RCC 7860 (cell line): ENCODE measurements around the gene SLC2A8.

Experiments used
- DNase-seq: peaks from one replicate; pipeline ENCODE4 v3.0.0-alpha.2; 2015; ENCODE audit warnings: low spot score
- FAIRE-seq: peaks from 2 replicates; lab custom pipeline; 2012; peaks lifted over from hg19 to GRCh38; lab: Jason Lieb, UNC

Gene SLC2A8

DNA sequence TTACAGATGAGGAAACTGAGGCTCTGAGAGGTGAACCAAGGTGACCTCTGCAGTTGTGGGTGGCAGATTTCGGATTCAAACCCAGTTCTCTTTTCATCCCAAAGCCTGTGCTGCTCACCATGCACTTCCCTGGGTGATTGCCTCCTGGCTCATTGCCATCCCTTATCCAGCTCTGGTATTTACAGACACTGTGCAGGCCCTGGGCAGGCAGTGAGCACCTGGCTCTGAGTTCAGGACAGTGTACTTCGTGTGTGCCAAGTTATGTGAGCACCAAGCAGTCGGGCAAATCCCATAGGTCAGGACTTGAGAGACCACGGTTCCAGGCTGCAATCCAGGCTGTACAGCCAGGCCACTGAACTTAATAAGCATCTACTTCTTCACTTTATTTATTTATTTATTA is 55.7 kb downstream of the SLC2A8 start:
- DNase-seq (no peak), FAIRE-seq (no peak)

DNA sequence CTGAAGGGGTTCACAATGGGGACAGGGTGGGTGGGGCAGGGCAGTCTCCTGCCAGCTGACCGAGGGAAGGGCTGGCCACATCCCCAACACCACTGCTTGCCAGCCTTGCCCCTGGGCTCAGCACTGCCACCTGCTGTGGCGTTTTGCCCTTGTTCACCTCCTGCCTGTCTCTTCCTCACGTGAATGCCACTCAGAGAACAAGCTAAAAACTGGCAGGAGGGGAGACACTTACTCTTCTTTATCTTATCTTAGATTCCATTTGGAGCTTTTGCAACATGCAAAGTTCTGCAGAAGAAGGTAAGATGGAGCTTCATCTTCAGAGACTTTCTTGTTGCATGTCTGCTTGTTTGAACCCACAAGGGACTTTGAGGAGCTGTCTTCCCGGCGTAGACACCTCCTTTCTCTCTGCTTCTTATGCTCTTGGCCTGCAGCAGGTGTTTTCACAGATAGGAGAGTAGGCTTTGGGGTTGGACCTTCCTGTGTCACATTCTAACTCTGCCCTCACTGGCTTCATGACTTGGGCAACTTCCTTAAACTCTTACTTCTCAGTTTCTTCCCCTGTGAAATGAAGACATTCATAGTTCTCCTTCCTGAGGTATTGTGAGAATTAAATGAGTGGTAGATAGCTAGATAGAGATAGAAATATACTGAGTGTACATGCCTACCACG is 58.5 kb downstream of the SLC2A8 start:
- FAIRE-seq = no peak
- DNase-seq = no peak

DNA sequence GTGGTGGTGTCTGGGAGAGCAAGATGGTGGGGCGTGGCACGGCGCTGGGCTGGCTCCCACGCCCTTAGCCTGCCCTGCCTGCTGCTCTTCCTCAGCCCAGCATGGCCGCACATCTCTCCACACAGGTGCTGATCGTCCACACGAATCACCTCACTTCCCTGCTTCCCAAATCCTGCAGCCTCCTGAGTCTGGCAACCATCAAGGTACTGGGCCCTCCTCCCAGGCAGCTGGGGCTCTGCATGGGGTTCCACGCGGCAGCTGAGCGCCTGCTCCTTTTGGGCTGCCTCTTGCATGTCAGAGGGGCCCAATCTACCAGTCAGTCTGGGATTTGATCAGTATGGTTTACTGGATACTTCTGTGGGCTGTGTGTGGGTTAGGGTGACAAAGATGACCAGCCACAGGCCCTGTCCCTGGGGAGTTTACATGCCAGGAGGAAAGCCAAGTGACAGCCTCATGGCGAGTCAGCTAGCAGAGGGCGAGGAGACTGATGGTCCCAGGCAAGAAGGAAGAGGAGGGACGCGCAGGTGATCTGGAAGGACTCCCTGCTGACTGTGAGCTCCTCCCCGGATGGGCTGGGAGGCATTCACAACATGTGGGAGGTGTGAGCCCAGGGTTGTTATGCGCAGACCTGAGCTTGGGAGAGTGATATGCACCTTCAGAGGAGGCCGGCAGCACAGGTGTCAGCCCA is 60.4 kb downstream of the SLC2A8 start:
- DNase-seq = peak; percentile 50
- FAIRE-seq = no peak
